Ishikawa (cell line): ENCODE data around the gene SCAMP1.

ENCODE experiments used
- CEBPB ChIP-seq: IDR thresholded peaks from 2 replicates; pipeline ENCODE4 v1.6.1; 2012
- CREB1 ChIP-seq: IDR thresholded peaks from 2 replicates; pipeline ENCODE4 v1.6.1; 2012; ENCODE audit warnings: low read depth
- EGR1 ChIP-seq: IDR thresholded peaks from 2 replicates; pipeline ENCODE4 v1.6.1; 2012
- EP300 ChIP-seq: IDR thresholded peaks from 2 replicates; pipeline ENCODE4 v1.6.1; 2012; ENCODE audit warnings: borderline replicate concordance
- FOXM1 ChIP-seq: IDR thresholded peaks from 2 replicates; pipeline ENCODE4 v1.6.1; 2012; ENCODE audit warnings: low read depth, borderline replicate concordance
- MAX ChIP-seq: IDR thresholded peaks from 2 replicates; pipeline ENCODE4 v1.6.1; 2012
- NFIC ChIP-seq: IDR thresholded peaks from 2 replicates; pipeline ENCODE4 v1.6.1; 2012
- RAD21 ChIP-seq: IDR thresholded peaks from 2 replicates; pipeline ENCODE4 v1.6.1; 2012; ENCODE audit warnings: low read depth
- REST ChIP-seq: IDR thresholded peaks from 2 replicates; pipeline ENCODE4 v1.6.1; 2012; ENCODE audit warnings: low read depth, mild to moderate bottlenecking
- TAF1 ChIP-seq: IDR thresholded peaks from 2 replicates; pipeline ENCODE4 v1.6.1; 2012; ENCODE audit warnings: low read depth, mild to moderate bottlenecking
- TCF12 ChIP-seq: IDR thresholded peaks from 2 replicates; pipeline ENCODE4 v1.6.1; 2012; ENCODE audit warnings: low read depth
- TEAD4 ChIP-seq: IDR thresholded peaks from 2 replicates; pipeline ENCODE4 v1.6.1; 2012
- YY1 ChIP-seq: IDR thresholded peaks from 2 replicates; pipeline ENCODE4 v1.6.1; 2012; ENCODE audit warnings: low read depth
- ZBTB7A ChIP-seq: IDR thresholded peaks from 2 replicates; pipeline ENCODE4 v1.6.1; 2012; ENCODE audit warnings: low read depth
- TF ChIP-seq, protein P1 (sequence below): IDR thresholded peaks from 2 replicates; pipeline ENCODE4 v1.6.1; 2012

SCAMP1 gene

GRCh38 chr5:78507531-78507930 is 147.1 kb downstream of the SCAMP1 start:
- TF ChIP-seq RAD21 (no peak), MAX (no peak), FOXM1 (no peak), EGR1 (no peak), TAF1 (no peak), CEBPB (no peak), ZBTB7A (no peak), TEAD4 (no peak), REST (no peak), NFIC (no peak), YY1 (no peak), EP300 (no peak), CREB1 (no peak), TCF12 (no peak)
- TF ChIP-seq, protein P1, sequence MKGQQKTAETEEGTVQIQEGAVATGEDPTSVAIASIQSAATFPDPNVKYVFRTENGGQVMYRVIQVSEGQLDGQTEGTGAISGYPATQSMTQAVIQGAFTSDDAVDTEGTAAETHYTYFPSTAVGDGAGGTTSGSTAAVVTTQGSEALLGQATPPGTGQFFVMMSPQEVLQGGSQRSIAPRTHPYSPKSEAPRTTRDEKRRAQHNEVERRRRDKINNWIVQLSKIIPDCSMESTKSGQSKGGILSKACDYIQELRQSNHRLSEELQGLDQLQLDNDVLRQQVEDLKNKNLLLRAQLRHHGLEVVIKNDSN, result no peak

- TF ChIP-seq EP300 (no peak), CEBPB (no peak), RAD21 (no peak), MAX (no peak), NFIC (no peak), EGR1 (no peak), ZBTB7A (no peak), TCF12 (no peak), TAF1 (no peak), TEAD4 (no peak), FOXM1 (no peak), REST (no peak), YY1 (no peak), CREB1 (no peak)
- TF ChIP-seq, protein P1, result no peak
Observed at GRCh38 chr5:78508186-78508765, 147.9 kb downstream of the SCAMP1 start.

GRCh38 chr5:78509145-78509865 is 148.9 kb downstream of the SCAMP1 start:
- no peak for TF ChIP-seq ZBTB7A
- TF ChIP-seq YY1, result no peak
- TF ChIP-seq, protein P1, result no peak
- TF ChIP-seq EGR1, result no peak
- no peak for TF ChIP-seq REST
- no peak for TF ChIP-seq RAD21
- no peak for TF ChIP-seq TAF1
- TF ChIP-seq NFIC, result no peak
- TF ChIP-seq EP300, result no peak
- no peak for TF ChIP-seq CEBPB
- no peak for TF ChIP-seq FOXM1
- no peak for TF ChIP-seq TEAD4
- no peak for TF ChIP-seq MAX
- no peak for TF ChIP-seq CREB1
